ENCODE data around the gene C22orf39. TPM values are rescaled to one million over a fixed set of nuclear protein-coding genes. Genes with fewer than 3 reads are reported as not detected.

C22orf39 gene
- total RNA-seq, 1 experiment from 2014 or later: 22.2 TPM

GRCh38 chr22:19480173-19480568 is 32.7 kb upstream of the C22orf39 start:
- H3K27ac Mint-ChIP-seq (ENCODE audit: low read depth, unreplicated experiment): peak overlapping the region; percentile 100
- ChIA-PET CTCF (interaction anchor here (0.6 to 1.4 kb wide), 2 partner anchors 149 to 473 kb away, joined by 3 to 6 read pairs; no protein-coding TSS in a partner anchor), POLR2A (interaction anchor here (0.6 to 5.5 kb wide), 25 partner anchors 8 to 1028 kb away, joined by 3 to 59 read pairs (median 5); partner anchors contain the start of genes C22orf39, CLTCL1, ESS2 and HIRA)
- peak overlapping the region; percentile 96 for H3K4me3 Mint-ChIP-seq (ENCODE audit: unreplicated experiment)
- no peak for DNase-seq (ENCODE audit: unreplicated experiment)
- H3K9me3 Mint-ChIP-seq (ENCODE audit: unreplicated experiment): no peaks in the 10 kb centered on the region
- H3K36me3 Mint-ChIP-seq (ENCODE audit: insufficient read depth, unreplicated experiment): peaks cover 24% of the 10 kb centered on the region
- BruUV-seq (replicated peaks): no TSS peak
- intact Hi-C loops (cut with micrococcal nuclease): no loop called here
- no peaks in the 10 kb centered on the region for H3K27me3 Mint-ChIP-seq (ENCODE audit: insufficient read depth, unreplicated experiment)
- no peak for TF ChIP-seq CTCF (IDR thresholded peaks at IDR 0.05; ENCODE audit: unreplicated experiment)
- peaks cover 37% of the 10 kb centered on the region for H3K4me1 Mint-ChIP-seq (ENCODE audit: insufficient read depth, unreplicated experiment)

GRCh38 chr22:19479355-19480172 is 32.1 kb upstream of the C22orf39 start, which contains the start of gene CDC45:
Gene CDC45, plus strand, starts transcription at chr22:19479920. Its CDS starts 49 bp downstream, at chr22:19479969.
- peak; percentile 98 for DNase-seq (ENCODE audit: unreplicated experiment)
- Mint-ChIP-seq H3K4me3 (ENCODE audit: unreplicated experiment) (peak within 1 kb of the TSS; percentile 96), H3K27ac (ENCODE audit: low read depth, unreplicated experiment) (peak within 1 kb of the TSS; percentile 100), H3K4me1 (ENCODE audit: insufficient read depth, unreplicated experiment) (peaks cover 38% of the 10 kb centered on the region), H3K36me3 (ENCODE audit: insufficient read depth, unreplicated experiment) (peaks cover 24% of the 10 kb centered on the region), H3K9me3 (ENCODE audit: unreplicated experiment) (no peaks in the 10 kb centered on the region), H3K27me3 (ENCODE audit: insufficient read depth, unreplicated experiment) (no peaks in the 10 kb centered on the region)
- BruUV-seq (replicated peaks): no TSS peak
- no peak for TF ChIP-seq CTCF (IDR thresholded peaks at IDR 0.05; ENCODE audit: unreplicated experiment)
- CTCF ChIA-PET: interaction anchor here (0.6 to 1.4 kb wide), 2 partner anchors 150 to 474 kb away, joined by 3 to 6 read pairs; no protein-coding TSS in a partner anchor
- intact Hi-C loops (cut with micrococcal nuclease): loop anchor here (1.0 kb wide), 2 partner anchors 179 to 335 kb away; partner anchors contain the start of gene ESS2
- POLR2A ChIA-PET: interaction anchor here (0.6 to 5.5 kb wide), 28 partner anchors 9 to 1029 kb away, joined by 3 to 59 read pairs (median 4); partner anchors contain the start of genes C22orf39, CLTCL1, ESS2 and HIRA

GRCh38 chr22:19478901-19479354 is 31.4 kb upstream of the C22orf39 start, which contains the start of gene UFD1:
Gene UFD1, minus strand, starts transcription at chr22:19479193. Its CDS starts 108 bp downstream, at chr22:19479085.
- Mint-ChIP-seq H3K4me1 (ENCODE audit: insufficient read depth, unreplicated experiment) (peaks cover 36% of the 10 kb centered on the region), H3K36me3 (ENCODE audit: insufficient read depth, unreplicated experiment) (peaks cover 21% of the 10 kb centered on the region), H3K4me3 (ENCODE audit: unreplicated experiment) (peak within 1 kb of the TSS; percentile 96), H3K27me3 (ENCODE audit: insufficient read depth, unreplicated experiment) (no peaks in the 10 kb centered on the region), H3K27ac (ENCODE audit: low read depth, unreplicated experiment) (peak within 1 kb of the TSS; percentile 100), H3K9me3 (ENCODE audit: unreplicated experiment) (no peaks in the 10 kb centered on the region)
- DNase-seq (ENCODE audit: unreplicated experiment): peak; percentile 79
- intact Hi-C loops (cut with micrococcal nuclease): loop anchor here (1.0 kb wide), 2 partner anchors 179 to 335 kb away; partner anchors contain the start of gene ESS2
- TF ChIP-seq CTCF (IDR thresholded peaks at IDR 0.05; ENCODE audit: unreplicated experiment): no peak
- no TSS peak for BruUV-seq (replicated peaks)
- CTCF ChIA-PET: interaction anchor here (1.1 to 2.7 kb wide), 3 partner anchors 15 to 335 kb away, joined by 3 to 26 read pairs (median 3); partner anchors contain the start of gene ESS2
- POLR2A ChIA-PET: interaction anchor here (0.7 to 5.5 kb wide), 24 partner anchors 9 to 1029 kb away, joined by 3 to 59 read pairs (median 5); partner anchors contain the start of genes C22orf39, CLTCL1, ESS2 and HIRA
